Measurements from ENCODE around the gene CNPY1. TPM values are rescaled to one million over a fixed set of nuclear protein-coding genes. Genes with fewer than 3 reads are reported as not detected.

CNPY1 gene
- total RNA-seq, 2 donors from 2014 or later = not detected

DNA sequence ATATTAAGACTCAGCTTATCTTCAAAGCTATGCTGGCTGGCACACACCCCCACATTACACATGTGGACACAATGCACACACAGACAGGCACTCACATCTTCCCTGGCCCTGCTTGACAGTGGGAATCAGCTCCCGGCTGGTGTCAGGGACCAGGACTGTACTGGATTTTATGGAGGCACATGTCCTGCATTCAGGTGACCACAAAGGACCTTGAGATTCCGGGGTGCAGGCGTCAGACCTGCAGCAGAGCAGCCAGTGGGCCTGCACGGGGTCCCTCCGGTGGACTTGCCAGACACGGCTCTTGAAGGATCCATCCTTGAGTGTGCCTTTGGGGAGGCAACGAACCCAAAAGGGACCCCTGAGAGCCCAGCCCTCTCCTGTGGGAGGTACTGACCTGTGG lies 1.9 kb downstream of the CNPY1 start:
- Mint-ChIP-seq H3K4me1 (peaks cover 3% of the 10 kb centered on the region), H3K27me3 (peaks cover 61% of the 10 kb centered on the region)

DNA sequence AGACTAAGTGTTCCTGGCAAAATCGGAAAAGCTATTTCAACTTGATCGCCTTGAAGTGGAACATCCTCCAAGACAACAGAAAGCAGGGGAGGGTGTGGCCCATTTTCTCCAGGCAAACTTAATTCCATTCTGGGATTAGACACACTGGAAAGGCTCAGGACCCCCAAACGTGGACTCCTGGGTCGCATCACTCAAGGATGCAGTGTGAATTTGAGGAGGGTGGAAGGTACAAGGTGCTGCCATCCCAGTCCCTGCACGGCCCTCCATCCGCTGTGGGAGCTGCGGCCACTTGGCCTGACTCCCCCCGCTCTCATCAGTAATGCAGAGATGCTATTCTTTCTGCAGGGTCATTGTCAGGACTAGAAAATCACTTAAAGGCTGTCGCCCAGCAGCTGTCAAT lies 2.4 kb downstream of the CNPY1 start:
- no peak for DNase-seq
- no peaks in the 10 kb centered on the region for H3K36me3 Mint-ChIP-seq (ENCODE audit: low read depth)
- H3K4me3 Mint-ChIP-seq = no peak overlapping the region
- peaks cover 3% of the 10 kb centered on the region for H3K4me1 Mint-ChIP-seq
- peaks cover 59% of the 10 kb centered on the region for H3K27me3 Mint-ChIP-seq
- no peaks in the 10 kb centered on the region for H3K9me3 ChIP-seq (ENCODE audit: control insufficient read depth, low read length, poor library complexity, severe bottlenecking)
- H3K27ac Mint-ChIP-seq = no peak overlapping the region
- ATAC-seq = no peak

More for the DNA sequence above, 1.9 kb downstream of the CNPY1 start:
- Mint-ChIP-seq H3K27ac (no peak overlapping the region), H3K36me3 (ENCODE audit: low read depth) (no peaks in the 10 kb centered on the region), H3K4me3 (no peak overlapping the region)
- no peak for ATAC-seq
- no peak for DNase-seq
- H3K9me3 ChIP-seq (ENCODE audit: control insufficient read depth, low read length, poor library complexity, severe bottlenecking) = no peaks in the 10 kb centered on the region

- H3K36me3 Mint-ChIP-seq (ENCODE audit: low read depth) = no peaks in the 10 kb centered on the region
- H3K27me3 Mint-ChIP-seq = peaks cover 55% of the 10 kb centered on the region
- ATAC-seq = no peak
- DNase-seq = no peak
- no peak overlapping the region for H3K27ac Mint-ChIP-seq
- H3K4me3 Mint-ChIP-seq = no peak overlapping the region
- H3K9me3 ChIP-seq (ENCODE audit: control insufficient read depth, low read length, poor library complexity, severe bottlenecking) = no peaks in the 10 kb centered on the region
- H3K4me1 Mint-ChIP-seq = peaks cover 3% of the 10 kb centered on the region
These were observed 3.1 kb downstream of the CNPY1 start for GRCh38 chr7:155543011-155543876.

GRCh38 chr7:155541986-155542675 lies 4.2 kb downstream of the CNPY1 start:
- ATAC-seq (no peak), DNase-seq (no peak)
- Mint-ChIP-seq H3K27me3 (peaks cover 44% of the 10 kb centered on the region), H3K4me1 (peaks cover 3% of the 10 kb centered on the region), H3K36me3 (ENCODE audit: low read depth) (no peaks in the 10 kb centered on the region), H3K4me3 (no peak overlapping the region), H3K27ac (no peak overlapping the region)
- no peaks in the 10 kb centered on the region for H3K9me3 ChIP-seq (ENCODE audit: control insufficient read depth, low read length, poor library complexity, severe bottlenecking)

- peaks cover 46% of the 10 kb centered on the region for H3K27me3 Mint-ChIP-seq
- H3K9me3 ChIP-seq (ENCODE audit: control insufficient read depth, low read length, poor library complexity, severe bottlenecking) = no peaks in the 10 kb centered on the region
- H3K36me3 Mint-ChIP-seq (ENCODE audit: low read depth) = no peaks in the 10 kb centered on the region
- H3K27ac Mint-ChIP-seq = no peak overlapping the region
- no peak for DNase-seq
- no peak for ATAC-seq
- no peak overlapping the region for H3K4me3 Mint-ChIP-seq
- H3K4me1 Mint-ChIP-seq = peaks cover 3% of the 10 kb centered on the region
These were observed 5.8 kb downstream of the CNPY1 start for GRCh38 chr7:155540553-155540952.

DNA sequence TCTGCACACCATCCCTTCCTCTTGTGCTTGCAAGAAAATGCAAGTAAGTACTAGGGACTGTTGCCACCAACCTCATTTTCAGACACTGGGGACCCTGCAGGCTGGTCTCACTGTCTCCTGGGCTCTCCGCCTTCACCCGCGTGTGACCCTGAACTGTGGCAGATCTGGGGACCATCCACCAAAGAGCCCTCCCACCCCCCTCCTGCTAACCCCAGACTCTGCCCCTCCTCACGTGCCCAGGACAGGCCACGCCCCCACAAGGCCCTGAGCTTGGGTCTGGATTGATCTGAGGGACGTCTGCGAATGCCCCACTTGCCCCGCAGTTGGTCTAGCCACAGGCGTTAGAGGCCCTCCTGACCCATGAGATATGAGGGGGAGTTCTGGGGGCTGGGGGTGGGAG lies 8.1 kb downstream of the CNPY1 start:
- no peaks in the 10 kb centered on the region for H3K9me3 ChIP-seq (ENCODE audit: control insufficient read depth, low read length, poor library complexity, severe bottlenecking)
- DNase-seq (no peak), ATAC-seq (no peak)
- Mint-ChIP-seq H3K27me3 (peaks cover 63% of the 10 kb centered on the region), H3K4me3 (no peak overlapping the region), H3K4me1 (peaks cover 5% of the 10 kb centered on the region), H3K36me3 (ENCODE audit: low read depth) (no peaks in the 10 kb centered on the region), H3K27ac (no peak overlapping the region)

DNA sequence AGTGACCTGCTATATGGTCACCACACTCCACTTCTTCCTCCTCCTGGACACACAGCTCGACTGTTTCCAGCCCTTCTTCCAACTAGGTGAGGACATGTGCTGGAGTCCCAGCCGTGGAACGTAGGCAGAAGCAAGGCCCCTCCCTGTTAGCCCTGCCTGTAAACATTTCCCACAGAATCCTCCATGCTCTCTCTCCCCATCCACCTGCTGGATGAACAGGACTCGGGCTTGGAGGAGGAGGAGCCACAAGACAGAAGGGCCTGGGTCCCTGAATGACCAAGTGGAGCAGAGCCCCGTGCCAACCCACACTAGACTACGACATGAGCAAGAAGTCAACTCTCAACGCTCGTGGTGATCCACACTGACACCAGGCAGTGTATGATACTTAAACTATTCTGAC lies 9.9 kb downstream of the CNPY1 start:
- Mint-ChIP-seq H3K4me3 (no peak overlapping the region), H3K27me3 (peaks cover 70% of the 10 kb centered on the region), H3K27ac (peak overlapping the region; percentile 12), H3K4me1 (peaks cover 13% of the 10 kb centered on the region), H3K36me3 (ENCODE audit: low read depth) (no peaks in the 10 kb centered on the region)
- ATAC-seq (no peak), DNase-seq (no peak)
- no peaks in the 10 kb centered on the region for H3K9me3 ChIP-seq (ENCODE audit: control insufficient read depth, low read length, poor library complexity, severe bottlenecking)

GRCh38 chr7:155534691-155535090 lies 11.7 kb downstream of the CNPY1 start:
- peaks cover 75% of the 10 kb centered on the region for H3K27me3 Mint-ChIP-seq
- H3K9me3 ChIP-seq (ENCODE audit: control insufficient read depth, low read length, poor library complexity, severe bottlenecking) = no peaks in the 10 kb centered on the region
- DNase-seq (no peak), ATAC-seq (no peak)
- no peak overlapping the region for H3K27ac Mint-ChIP-seq
- H3K4me1 Mint-ChIP-seq = peaks cover 13% of the 10 kb centered on the region
- H3K4me3 Mint-ChIP-seq = no peak overlapping the region
- no peaks in the 10 kb centered on the region for H3K36me3 Mint-ChIP-seq (ENCODE audit: low read depth)

GRCh38 chr7:155533827-155534690 lies 12.3 kb downstream of the CNPY1 start:
- Mint-ChIP-seq H3K36me3 (ENCODE audit: low read depth) (peaks cover 2% of the 10 kb centered on the region), H3K27me3 (peaks cover 76% of the 10 kb centered on the region), H3K4me3 (peak overlapping the region; percentile 63), H3K4me1 (peaks cover 13% of the 10 kb centered on the region), H3K27ac (no peak overlapping the region)
- H3K9me3 ChIP-seq (ENCODE audit: control insufficient read depth, low read length, poor library complexity, severe bottlenecking) = no peaks in the 10 kb centered on the region
- no peak for ATAC-seq
- DNase-seq = no peak

DNA sequence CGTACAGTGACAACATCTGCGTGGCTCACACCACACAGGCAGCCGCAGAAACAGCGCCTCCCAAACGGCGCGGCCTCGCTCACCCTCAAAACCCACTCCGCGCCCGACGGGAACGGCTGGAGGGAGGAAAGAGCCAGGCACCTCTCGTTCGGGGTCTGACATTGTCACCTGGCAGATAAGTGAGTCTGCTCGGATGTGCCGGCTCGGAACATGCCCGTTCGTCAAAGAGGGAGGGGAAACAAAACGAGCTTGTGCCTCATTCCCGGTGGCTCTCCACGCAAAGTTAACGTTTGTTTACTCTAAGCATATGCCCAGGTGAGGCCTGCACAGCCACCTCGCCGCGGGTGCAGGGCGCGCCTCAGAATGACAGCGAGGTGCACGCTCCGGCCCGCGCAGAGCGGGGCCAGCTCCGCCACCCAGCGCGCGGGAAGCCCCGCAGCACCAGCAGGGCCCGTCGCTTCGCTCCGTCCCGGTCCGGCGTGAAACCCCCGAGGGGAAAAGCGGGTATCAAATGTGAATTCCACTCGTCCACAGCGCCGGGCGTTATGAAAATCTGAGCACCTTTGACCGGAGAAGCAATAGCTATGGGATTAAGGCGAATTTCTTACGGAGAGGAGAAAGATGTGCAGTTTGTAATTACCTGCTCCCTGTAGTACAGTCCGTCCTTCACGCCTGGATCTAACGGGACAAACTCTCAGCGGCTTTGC lies 13.1 kb downstream of the CNPY1 start:
- Mint-ChIP-seq H3K27ac (no peak overlapping the region), H3K4me1 (peaks cover 13% of the 10 kb centered on the region), H3K36me3 (ENCODE audit: low read depth) (peaks cover 2% of the 10 kb centered on the region), H3K27me3 (peaks cover 82% of the 10 kb centered on the region), H3K4me3 (peak overlapping the region; percentile 81)
- no peaks in the 10 kb centered on the region for H3K9me3 ChIP-seq (ENCODE audit: control insufficient read depth, low read length, poor library complexity, severe bottlenecking)
- peak; percentile 44 for ATAC-seq
- DNase-seq = no peak

- peaks cover 13% of the 10 kb centered on the region for H3K4me1 Mint-ChIP-seq
- H3K4me3 Mint-ChIP-seq = peak overlapping the region; percentile 81
- DNase-seq = no peak
- no peaks in the 10 kb centered on the region for H3K9me3 ChIP-seq (ENCODE audit: control insufficient read depth, low read length, poor library complexity, severe bottlenecking)
- H3K36me3 Mint-ChIP-seq (ENCODE audit: low read depth) = peaks cover 2% of the 10 kb centered on the region
- no peak overlapping the region for H3K27ac Mint-ChIP-seq
- no peak for ATAC-seq
- peaks cover 87% of the 10 kb centered on the region for H3K27me3 Mint-ChIP-seq
These were observed 13.6 kb downstream of the CNPY1 start for GRCh38 chr7:155532792-155533119.

DNA sequence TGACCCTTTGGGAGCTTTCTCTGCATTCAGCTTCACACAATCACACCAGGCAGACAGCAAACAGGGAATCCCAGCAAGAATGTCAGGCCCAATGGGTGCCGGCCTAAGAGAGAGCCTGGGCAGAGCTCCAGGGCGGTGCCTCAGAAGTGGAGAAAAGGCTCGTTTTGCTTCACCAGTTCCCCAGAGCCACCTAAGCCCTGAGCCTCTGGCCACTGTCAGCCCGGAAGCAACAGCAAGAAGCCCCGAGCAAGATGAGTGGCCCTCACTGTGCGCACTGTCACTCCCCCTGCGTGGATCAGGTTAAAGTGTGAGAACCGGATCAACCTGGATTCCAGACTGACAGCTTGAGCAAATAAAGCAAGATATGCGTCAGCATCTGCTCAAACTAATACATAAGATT lies 14.7 kb downstream of the CNPY1 start:
- Mint-ChIP-seq H3K4me3 (peak overlapping the region; percentile 7), H3K27me3 (peaks cover 85% of the 10 kb centered on the region)
- ATAC-seq = no peak

More for the DNA sequence above, 14.7 kb downstream of the CNPY1 start:
- Mint-ChIP-seq H3K27ac (no peak overlapping the region), H3K36me3 (ENCODE audit: low read depth) (peaks cover 2% of the 10 kb centered on the region), H3K4me1 (peaks cover 13% of the 10 kb centered on the region)
- no peak for DNase-seq
- H3K9me3 ChIP-seq (ENCODE audit: control insufficient read depth, low read length, poor library complexity, severe bottlenecking) = no peaks in the 10 kb centered on the region

Data from T-helper 17 cell (primary cell).